ENCODE results near the gene COX5A. TPM values are rescaled to one million over a fixed set of nuclear protein-coding genes. Genes with fewer than 3 reads are reported as not detected.

Gene COX5A
- total RNA-seq, 2 experiments from 2014 or later: 322 to 326 TPM

DNA sequence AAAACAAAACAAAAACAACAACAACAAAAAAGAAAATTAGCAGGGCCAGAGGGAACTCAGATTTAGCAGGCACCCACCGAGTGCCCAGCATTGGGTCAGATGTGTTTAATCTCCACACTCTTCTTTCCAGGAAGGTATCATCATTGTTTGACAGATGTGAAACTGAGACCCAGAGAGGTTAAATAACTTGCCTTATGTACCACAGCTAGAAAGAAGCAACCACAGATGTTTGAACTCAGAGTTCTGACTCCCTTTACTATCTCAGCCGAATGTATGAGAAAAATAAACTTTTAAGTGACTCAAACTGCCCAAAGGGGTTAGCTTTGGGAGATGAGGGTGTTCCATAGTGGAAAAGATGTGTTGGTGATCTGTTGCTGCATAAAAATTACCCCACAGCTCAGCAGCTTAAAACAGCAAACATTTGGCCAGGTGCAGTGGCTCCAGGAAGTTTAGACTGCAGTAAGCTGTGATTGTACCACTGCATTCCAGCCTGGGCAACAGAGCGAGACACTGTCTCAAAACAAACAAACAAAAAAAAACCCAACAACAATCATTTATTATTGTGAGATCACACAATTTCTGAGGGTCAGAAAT, 23.2 kb upstream of the COX5A start:
- H3K27me3 Mint-ChIP-seq: peaks cover 53% of the 10 kb centered on the region

DNA sequence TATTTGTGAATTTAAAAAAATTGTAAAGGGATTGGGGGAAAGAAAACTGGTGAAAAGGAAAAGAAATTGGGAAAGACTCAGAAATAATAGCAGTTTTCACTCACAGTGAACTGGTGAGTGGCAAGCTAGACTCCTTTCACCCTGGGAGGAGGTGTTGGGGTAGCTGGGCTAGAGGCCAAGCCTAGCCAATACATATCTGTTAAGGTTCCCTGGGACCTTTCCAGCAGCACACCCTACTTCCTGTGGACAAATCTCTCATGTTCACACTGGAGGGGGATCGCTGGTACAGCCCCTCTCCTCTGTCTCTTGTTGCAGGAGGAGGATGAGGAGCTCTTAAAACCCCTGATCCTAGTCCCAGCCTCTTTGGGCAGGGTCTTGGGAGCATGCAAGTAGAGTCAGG, 22.4 kb upstream of the COX5A start:
- Mint-ChIP-seq H3K27ac (no peak overlapping the region), H3K4me1 (peaks cover 41% of the 10 kb centered on the region), H3K4me3 (no peak overlapping the region), H3K36me3 (no peaks in the 10 kb centered on the region), H3K9me3 (ENCODE audit: low read depth) (no peaks in the 10 kb centered on the region), H3K27me3 (peaks cover 59% of the 10 kb centered on the region)
- CTCF ChIA-PET: interaction anchor here (0.8 to 5.3 kb wide), 5 partner anchors 10 to 177 kb away, joined by 3 to 18 read pairs (median 4); partner anchors contain the start of gene CPLX3
- ATAC-seq (no peak), DNase-seq (no peak)

More for the DNA sequence above, 23.2 kb upstream of the COX5A start:
- Mint-ChIP-seq H3K4me3 (no peak overlapping the region), H3K27ac (no peak overlapping the region), H3K4me1 (peaks cover 33% of the 10 kb centered on the region), H3K9me3 (ENCODE audit: low read depth) (no peaks in the 10 kb centered on the region), H3K36me3 (no peaks in the 10 kb centered on the region)
- DNase-seq (no peak), ATAC-seq (no peak)
- CTCF ChIA-PET: interaction anchor here (0.8 to 3.3 kb wide), 4 partner anchors 11 to 329 kb away, joined by 3 to 11 read pairs (median 4); no protein-coding TSS in a partner anchor

DNA sequence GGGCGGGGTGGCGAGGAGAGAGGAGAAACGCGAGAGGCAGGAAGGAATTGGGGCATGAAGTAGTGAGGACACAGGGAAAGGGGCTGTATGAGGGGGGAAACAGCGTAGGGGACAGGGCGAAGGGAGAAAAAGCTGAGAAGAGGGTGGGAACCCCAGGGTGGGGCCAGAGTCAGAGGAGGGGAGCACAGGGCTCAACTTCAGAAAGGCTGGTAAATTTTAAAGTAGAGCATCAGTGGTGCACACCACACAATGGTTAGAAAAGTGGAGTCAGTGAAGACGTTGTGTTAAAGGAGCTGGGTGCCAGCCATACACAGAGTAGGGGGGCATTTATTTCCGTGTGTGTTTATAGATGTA, 21.7 kb upstream of the COX5A start:
- no peak overlapping the region for H3K4me3 Mint-ChIP-seq
- DNase-seq (no peak), ATAC-seq (no peak)
- CTCF ChIA-PET: interaction anchor here (1.1 to 5.3 kb wide), 7 partner anchors 9 to 325 kb away, joined by 3 to 18 read pairs (median 4); partner anchors contain the start of genes C15orf39 and CPLX3
- no peak overlapping the region for H3K27ac Mint-ChIP-seq
- peaks cover 59% of the 10 kb centered on the region for H3K27me3 Mint-ChIP-seq
- H3K4me1 Mint-ChIP-seq: peaks cover 46% of the 10 kb centered on the region
- no peaks in the 10 kb centered on the region for H3K9me3 Mint-ChIP-seq (ENCODE audit: low read depth)
- no peaks in the 10 kb centered on the region for H3K36me3 Mint-ChIP-seq

DNA sequence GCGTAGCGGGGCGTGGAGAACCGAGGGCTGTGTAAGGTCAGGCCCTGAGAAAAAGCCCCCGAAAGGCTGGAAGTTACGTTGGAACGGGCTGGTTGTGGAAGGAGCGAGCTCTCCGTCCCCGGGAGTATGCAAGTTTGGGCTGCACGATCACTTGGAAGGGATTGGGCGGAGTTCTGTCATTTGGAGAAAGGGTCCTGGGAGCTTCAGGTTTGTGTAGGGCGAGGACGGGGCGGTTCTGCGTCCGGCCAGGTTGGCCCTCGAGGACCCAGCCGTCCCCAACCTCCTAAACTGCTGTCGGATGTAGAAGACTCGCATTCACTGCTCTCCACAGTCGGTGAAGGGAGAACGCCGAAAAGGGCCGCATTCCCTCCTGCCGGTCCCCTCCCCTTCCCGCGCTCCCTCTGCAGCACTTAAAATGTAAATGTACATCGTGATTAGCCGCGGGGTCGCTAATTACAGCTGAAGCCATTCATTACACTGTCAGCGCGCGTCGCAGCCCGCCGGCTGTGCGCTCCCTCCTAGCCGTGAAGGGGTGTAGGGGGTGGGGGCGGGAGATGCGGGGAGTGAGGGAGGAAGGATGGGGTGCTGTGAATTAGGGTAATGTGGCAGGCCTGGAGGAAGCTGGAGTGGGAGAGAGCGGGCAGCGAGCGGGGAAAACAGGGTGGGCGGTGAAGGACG, 21.2 kb upstream of the COX5A start:
- CTCF ChIA-PET: interaction anchor here (1.1 to 5.3 kb wide), 5 partner anchors 9 to 324 kb away, joined by 3 to 18 read pairs (median 4); partner anchors contain the start of gene C15orf39
- no peak overlapping the region for H3K4me3 Mint-ChIP-seq
- H3K4me1 Mint-ChIP-seq: peaks cover 46% of the 10 kb centered on the region
- H3K27ac Mint-ChIP-seq: no peak overlapping the region
- H3K9me3 Mint-ChIP-seq (ENCODE audit: low read depth): no peaks in the 10 kb centered on the region
- ATAC-seq (no peak), DNase-seq (no peak)
- no peaks in the 10 kb centered on the region for H3K36me3 Mint-ChIP-seq
- H3K27me3 Mint-ChIP-seq: peaks cover 59% of the 10 kb centered on the region

DNA sequence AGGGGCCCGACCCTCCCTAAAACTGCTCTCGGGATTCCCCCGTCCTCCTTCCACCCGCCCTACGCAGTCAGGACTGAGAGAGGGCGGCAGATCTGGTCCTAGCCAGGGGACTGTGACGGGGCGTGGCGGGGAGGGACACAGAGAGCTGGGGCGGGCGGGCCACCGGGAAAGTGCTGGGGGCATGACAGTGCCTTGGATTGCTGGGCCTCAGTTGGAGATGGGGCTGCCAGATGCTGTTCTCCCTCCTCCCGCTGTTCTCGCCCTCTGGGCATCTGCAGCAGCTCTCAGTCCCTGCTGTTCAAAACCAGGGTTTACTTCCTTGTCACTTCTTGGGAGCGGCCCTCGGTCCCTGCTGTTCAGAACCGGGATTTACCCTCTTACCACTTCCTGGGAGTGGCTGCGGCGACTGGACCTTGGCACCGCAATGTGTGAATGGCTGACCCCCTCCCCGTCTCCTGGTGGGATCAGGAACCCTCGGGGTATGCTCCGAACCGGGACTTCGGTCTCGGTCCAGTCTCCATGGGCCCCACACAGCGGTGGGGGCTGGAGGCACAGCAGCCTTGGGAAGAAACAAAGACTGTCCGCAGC, 20.5 kb upstream of the COX5A start:
- peaks cover 46% of the 10 kb centered on the region for H3K4me1 Mint-ChIP-seq
- DNase-seq (no peak), ATAC-seq (no peak)
- H3K27ac Mint-ChIP-seq: no peak overlapping the region
- H3K27me3 Mint-ChIP-seq: peaks cover 59% of the 10 kb centered on the region
- no peak overlapping the region for H3K4me3 Mint-ChIP-seq
- CTCF ChIA-PET: interaction anchor here (1.1 to 5.3 kb wide), 4 partner anchors 8 to 323 kb away, joined by 3 to 18 read pairs (median 8); partner anchors contain the start of gene C15orf39
- no peaks in the 10 kb centered on the region for H3K36me3 Mint-ChIP-seq
- H3K9me3 Mint-ChIP-seq (ENCODE audit: low read depth): no peaks in the 10 kb centered on the region

DNA sequence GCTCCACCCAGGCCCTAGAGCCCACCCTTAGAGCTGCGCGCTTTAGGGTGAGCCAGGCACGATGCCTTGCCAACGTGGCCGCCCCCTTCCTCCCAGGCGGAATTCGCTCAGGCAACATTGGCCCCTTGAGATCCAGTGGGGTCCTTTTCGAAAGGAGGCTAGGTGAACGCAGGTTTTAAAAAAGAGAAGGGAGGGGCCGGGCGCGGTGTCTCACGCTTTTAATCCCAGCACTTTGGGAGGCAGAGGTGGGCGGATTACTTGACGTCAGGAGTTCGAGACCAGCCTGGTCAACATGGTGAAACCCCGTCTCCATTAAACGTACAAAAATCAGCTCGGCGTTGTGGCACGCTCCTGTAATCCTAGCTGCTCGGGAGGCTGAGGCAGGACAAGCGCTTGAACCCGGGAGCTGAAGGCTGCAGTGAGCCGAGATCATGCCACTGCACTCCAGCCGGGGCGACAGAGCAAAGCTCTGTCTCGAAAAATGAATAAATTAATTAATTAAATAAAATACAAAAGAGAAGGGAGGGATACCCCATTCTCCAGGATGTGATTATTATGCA, 19.7 kb upstream of the COX5A start:
- Mint-ChIP-seq H3K27me3 (peaks cover 51% of the 10 kb centered on the region), H3K4me3 (peak overlapping the region; percentile 69), H3K9me3 (ENCODE audit: low read depth) (no peaks in the 10 kb centered on the region), H3K4me1 (peaks cover 46% of the 10 kb centered on the region), H3K27ac (no peak overlapping the region), H3K36me3 (no peaks in the 10 kb centered on the region)
- CTCF ChIA-PET: interaction anchor here (0.8 to 5.3 kb wide), 16 partner anchors 10 to 910 kb away, joined by 3 to 18 read pairs (median 4); partner anchors contain the start of genes C15orf39 and SCAMP5
- no peak for ATAC-seq
- DNase-seq: no peak

DNA sequence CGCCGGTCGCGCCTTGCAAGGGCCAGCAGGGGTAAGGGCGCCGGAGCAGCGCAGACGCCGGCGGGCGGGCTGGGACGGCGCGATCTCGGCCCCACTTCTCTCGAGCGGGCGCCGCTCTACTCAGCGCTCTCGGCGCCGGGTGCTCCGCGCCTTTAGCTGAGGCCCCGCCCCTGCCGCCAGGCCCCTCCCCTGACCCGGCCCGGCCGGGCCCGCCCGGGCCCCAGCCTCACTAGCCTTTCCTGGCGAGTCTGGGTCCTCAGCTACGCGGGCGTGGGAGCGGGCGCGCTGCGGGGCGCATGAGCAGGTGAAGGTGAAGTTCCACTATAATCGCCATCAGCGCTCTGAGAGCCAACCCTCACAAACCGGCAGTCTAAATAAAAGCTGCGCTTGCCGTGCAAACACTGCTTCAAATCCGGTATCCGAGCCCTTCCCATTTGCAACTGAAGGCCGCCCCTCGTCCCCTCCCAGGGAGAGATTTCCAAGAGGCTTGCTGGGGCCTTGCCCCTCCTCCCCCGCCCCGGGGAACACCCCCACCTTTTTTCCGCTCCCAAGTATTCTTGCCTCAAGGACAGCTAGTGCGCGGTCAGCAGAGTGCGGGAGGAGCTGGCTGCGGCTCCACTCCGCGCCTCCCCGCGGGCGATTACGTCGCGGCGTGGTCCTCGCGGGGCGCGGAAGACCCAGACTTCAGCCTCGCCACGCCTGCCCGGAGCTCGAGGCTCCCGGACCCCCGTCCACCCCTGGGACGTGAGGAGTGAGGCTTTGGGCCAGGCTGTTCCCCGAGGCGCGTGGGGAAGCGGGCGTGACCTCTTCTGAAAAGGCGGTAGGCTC, 19.0 kb upstream of the COX5A start, which contains the start of gene RPP25:
RPP25 (minus strand) TSS at position 125 of the 828 bp plus-strand sequence. CDS start 189 bp downstream, outside the sequence.
- Mint-ChIP-seq H3K27ac (no peak within 1 kb of the TSS), H3K4me3 (peak within 1 kb of the TSS; percentile 69), H3K36me3 (no peaks in the 10 kb centered on the region), H3K4me1 (peaks cover 46% of the 10 kb centered on the region), H3K9me3 (ENCODE audit: low read depth) (no peaks in the 10 kb centered on the region), H3K27me3 (peaks cover 46% of the 10 kb centered on the region)
- DNase-seq (peak; percentile 80), ATAC-seq (peak; percentile 96)
- CTCF ChIA-PET: interaction anchor here (0.7 to 5.3 kb wide), 19 partner anchors 10 to 909 kb away, joined by 3 to 18 read pairs (median 4); partner anchors contain the start of genes C15orf39, FAM219B and SCAMP5

DNA sequence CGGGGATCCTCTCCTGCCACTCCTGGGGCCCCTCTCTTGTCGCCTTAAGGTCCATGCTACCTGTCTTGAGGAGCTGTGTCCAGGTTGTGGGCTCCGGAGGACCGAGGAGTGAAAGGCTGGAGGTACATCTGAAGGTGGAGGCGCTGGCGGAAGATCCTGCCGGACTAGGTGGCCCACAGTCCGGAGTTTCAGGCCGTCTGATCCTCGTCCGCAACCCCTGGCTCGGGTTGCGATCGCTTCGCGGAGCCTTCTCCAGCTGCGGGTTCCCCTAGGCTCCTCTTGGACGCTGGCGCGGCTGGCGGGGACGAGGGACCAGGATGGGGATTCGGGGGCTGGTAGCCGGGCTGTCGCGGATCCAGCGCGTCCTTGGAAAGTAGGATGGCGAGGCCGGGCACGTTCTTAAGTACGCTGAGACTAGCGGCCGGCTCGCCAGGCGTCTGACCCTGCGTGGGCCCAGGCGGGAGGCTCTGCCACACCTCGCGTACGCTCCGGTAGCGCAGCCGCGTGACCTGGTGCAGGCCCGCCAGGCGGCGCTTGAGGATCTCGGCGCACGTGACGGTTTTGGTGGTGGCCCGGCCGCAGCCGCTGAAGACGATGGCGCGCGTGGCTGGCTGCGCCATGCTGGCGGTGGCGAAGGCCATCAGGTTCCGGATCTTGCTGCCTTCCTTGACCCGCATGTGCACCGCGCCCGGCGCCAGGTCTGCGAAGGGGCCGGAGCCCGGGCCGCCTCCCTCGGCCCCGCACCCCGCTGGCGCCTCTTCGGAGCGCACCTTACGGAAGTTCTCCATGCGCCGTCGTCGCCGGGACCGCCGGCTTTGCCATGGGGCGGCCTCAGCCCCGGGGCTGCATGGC, 18.1 kb upstream of the COX5A start:
- Mint-ChIP-seq H3K4me1 (peaks cover 40% of the 10 kb centered on the region), H3K27ac (no peak overlapping the region), H3K36me3 (no peaks in the 10 kb centered on the region), H3K4me3 (peak overlapping the region; percentile 69), H3K27me3 (peaks cover 39% of the 10 kb centered on the region), H3K9me3 (ENCODE audit: low read depth) (no peaks in the 10 kb centered on the region)
- ATAC-seq (peak; percentile 40), DNase-seq (peak; percentile 70)
- CTCF ChIA-PET: interaction anchor here (0.9 to 5.3 kb wide), 12 partner anchors 9 to 908 kb away, joined by 3 to 18 read pairs (median 5); partner anchors contain the start of gene FAM219B

DNA sequence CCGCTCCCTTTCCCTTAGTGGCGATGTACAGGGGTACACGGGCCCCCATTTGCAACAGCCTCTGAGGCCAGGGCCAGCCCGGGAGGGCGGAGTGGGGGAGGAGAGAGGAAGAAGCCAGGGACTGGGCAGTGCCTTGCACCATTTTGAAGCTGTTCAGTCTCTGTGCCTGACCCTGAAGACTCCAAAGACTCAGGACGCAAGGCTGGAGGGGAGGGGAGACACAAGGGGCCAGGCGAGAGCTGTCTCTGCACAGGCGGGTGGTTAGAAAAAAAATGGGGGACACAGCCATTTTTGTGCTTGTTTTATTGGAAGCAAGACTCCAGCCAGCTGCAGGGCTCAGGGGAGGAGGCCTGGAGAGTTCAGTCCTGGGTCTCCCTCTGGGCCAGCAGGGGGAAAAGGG, 17.1 kb upstream of the COX5A start:
- CTCF ChIA-PET: interaction anchor here (1.1 to 5.3 kb wide), 5 partner anchors 10 to 186 kb away, joined by 3 to 18 read pairs (median 11); no protein-coding TSS in a partner anchor
- ATAC-seq: no peak
- Mint-ChIP-seq H3K4me1 (peaks cover 35% of the 10 kb centered on the region), H3K9me3 (ENCODE audit: low read depth) (no peaks in the 10 kb centered on the region), H3K36me3 (no peaks in the 10 kb centered on the region), H3K27me3 (peaks cover 33% of the 10 kb centered on the region), H3K27ac (no peak overlapping the region), H3K4me3 (peak overlapping the region; percentile 20)
- DNase-seq: no peak

DNA sequence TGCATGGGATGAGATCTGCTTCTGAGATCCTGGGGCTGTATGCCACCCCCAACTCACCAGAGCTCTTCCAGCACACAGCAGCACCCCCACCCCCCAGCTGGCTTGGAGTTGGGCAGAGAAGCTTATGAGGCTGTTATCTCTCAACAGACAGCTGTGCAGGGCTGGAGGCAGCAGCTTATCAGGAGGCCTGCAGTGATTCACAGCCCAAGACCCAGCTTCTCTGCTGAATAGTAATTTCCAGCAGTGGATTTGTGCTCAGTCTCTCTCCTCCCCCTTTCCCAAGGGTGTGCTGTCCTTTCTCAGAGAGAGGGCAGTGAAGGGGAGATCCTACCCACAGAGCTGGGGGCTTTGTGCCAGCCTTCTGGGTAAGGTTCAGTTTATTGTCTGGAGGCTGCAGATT, 16.6 kb upstream of the COX5A start:
- peaks cover 33% of the 10 kb centered on the region for H3K4me1 Mint-ChIP-seq
- H3K4me3 Mint-ChIP-seq: no peak overlapping the region
- H3K9me3 Mint-ChIP-seq (ENCODE audit: low read depth): no peaks in the 10 kb centered on the region
- CTCF ChIA-PET: interaction anchor here (1.1 to 4.1 kb wide), 4 partner anchors 10 to 185 kb away, joined by 3 to 17 read pairs (median 7); no protein-coding TSS in a partner anchor
- ATAC-seq: no peak
- H3K27ac Mint-ChIP-seq: no peak overlapping the region
- no peak for DNase-seq
- no peaks in the 10 kb centered on the region for H3K36me3 Mint-ChIP-seq
- peaks cover 28% of the 10 kb centered on the region for H3K27me3 Mint-ChIP-seq

DNA sequence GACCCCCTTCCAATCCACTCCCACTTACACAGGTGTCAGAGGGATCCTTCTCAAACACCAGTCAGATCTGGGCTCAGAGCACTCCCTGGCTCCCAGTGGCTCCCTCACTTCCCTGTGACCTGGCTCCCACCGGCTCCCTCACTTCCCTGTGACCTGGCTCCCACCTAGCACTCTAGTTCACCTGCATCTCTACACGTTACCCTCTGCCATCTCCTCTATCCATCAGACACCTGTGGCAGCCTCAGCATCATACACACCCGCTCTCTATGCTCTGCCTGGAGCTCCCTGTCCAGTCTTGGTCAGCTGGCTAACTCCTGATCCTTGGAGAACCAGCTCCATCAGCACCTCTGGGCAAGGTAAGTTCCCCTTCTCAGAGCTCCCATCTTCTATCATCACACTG, 13.1 kb upstream of the COX5A start:
- H3K27me3 Mint-ChIP-seq: peaks cover 6% of the 10 kb centered on the region
- H3K27ac Mint-ChIP-seq: no peak overlapping the region
- DNase-seq (no peak), ATAC-seq (no peak)
- H3K4me1 Mint-ChIP-seq: peaks cover 16% of the 10 kb centered on the region
- no peaks in the 10 kb centered on the region for H3K9me3 Mint-ChIP-seq (ENCODE audit: low read depth)
- H3K36me3 Mint-ChIP-seq: no peaks in the 10 kb centered on the region
- H3K4me3 Mint-ChIP-seq: no peak overlapping the region
- CTCF ChIA-PET: interaction anchor here (0.5 to 7.9 kb wide), 42 partner anchors 9 to 572 kb away, joined by 3 to 101 read pairs (median 4); partner anchors contain the start of genes COX5A, CSK and FAM219B

Measured in activated CD8-positive, alpha-beta memory T cell treated with anti-CD3 and anti-CD28 coated beads, Interleukin-2, amount 10 ng/mL, durations not matched to agents 7 days and 5 days (primary cell).